ENCODE data around the gene GNG7. TPM values are rescaled to one million over a fixed set of nuclear protein-coding genes. Genes with fewer than 3 reads are reported as not detected.
"Not testable (repeated sequence)": the region's sequence is repeated elsewhere in the genome, so short reads cannot be mapped to it uniquely, and the experiment has no call there.

GNG7 gene
- total and polyA plus RNA-seq, 2 experiments from 2014 or later, result 0.11 to 0.13 TPM

GRCh38 chr19:2582984-2583956 lies 119.2 kb downstream of the GNG7 start:
- H3K9me3 ChIP-seq (ENCODE audit: low read depth), result no peaks in the 10 kb centered on the region
- peaks cover under 1% of the 10 kb centered on the region for H3F3A ChIP-seq (ENCODE audit: insufficient read depth)
- no peak overlapping the region for H3K4me3 ChIP-seq
- peak; percentile 36 for DNase-seq
- no peak overlapping the region for H3K27ac ChIP-seq
- 77 to 89% methylated on average over 5 to 6 of the region's 6 CpGs for WGBS, 2 experiments (ENCODE audit: low coverage in 1 of 2, low lambda C conversion rate in 2 of 2, missing lambda C conversion rate in 2 of 2)
- in situ Hi-C loops (cut with MboI), result loop anchor here (10.0 kb wide), 1 partner anchor 98 kb away; no protein-coding TSS in a partner anchor
- peaks cover 5% of the 10 kb centered on the region for H3K4me1 ChIP-seq (ENCODE audit: insufficient read depth)
- no peak overlapping the region for H3K9ac ChIP-seq
- TF ChIP-seq EZH2 (IDR thresholded peaks at IDR 0.05; ENCODE audit: insufficient read depth, poor library complexity, severe bottlenecking), result no peak
- TF ChIP-seq EZH2phosphoT487 (IDR thresholded peaks at IDR 0.05; ENCODE audit: insufficient read depth, low read depth), result no peak
- no peak overlapping the region for H2AFZ ChIP-seq
- no peaks in the 10 kb centered on the region for H3K27me3 ChIP-seq (replicated peaks; ENCODE audit: insufficient read depth)
- no peak overlapping the region for H3K4me2 ChIP-seq (ENCODE audit: unreplicated experiment)
- H4K20me1 ChIP-seq (ENCODE audit: insufficient read depth), result no peaks in the 10 kb centered on the region
- H3K9me2 ChIP-seq (ENCODE audit: insufficient read depth), result no peaks in the 10 kb centered on the region
- no peaks in the 10 kb centered on the region for H3K36me3 ChIP-seq (ENCODE audit: low read depth)
- no peaks in the 10 kb centered on the region for H3K79me2 ChIP-seq (ENCODE audit: insufficient read depth)

- not testable (repeated sequence) for H3K27me3 ChIP-seq (replicated peaks; ENCODE audit: insufficient read depth); H3K4me2 ChIP-seq (ENCODE audit: unreplicated experiment); H3K79me2 ChIP-seq (ENCODE audit: insufficient read depth); H4K20me1 ChIP-seq (ENCODE audit: insufficient read depth); DNase-seq; H3K4me3 ChIP-seq; H3K27ac ChIP-seq; H2AFZ ChIP-seq; H3K9me3 ChIP-seq (ENCODE audit: low read depth); H3K9ac ChIP-seq; H3K9me2 ChIP-seq (ENCODE audit: insufficient read depth); H3K36me3 ChIP-seq (ENCODE audit: low read depth)
- WGBS, 2 experiments (ENCODE audit: low coverage in 1 of 2, low lambda C conversion rate in 2 of 2, missing lambda C conversion rate in 2 of 2), result 88 to 92% methylated on average over 5 of the region's 5 CpGs
- peaks cover 16% of the 10 kb centered on the region for H3F3A ChIP-seq (ENCODE audit: insufficient read depth)
- in situ Hi-C loops (cut with MboI), result loop anchor here (10.0 kb wide), 1 partner anchor 96 kb away; no protein-coding TSS in a partner anchor
- peaks cover 26% of the 10 kb centered on the region for H3K4me1 ChIP-seq (ENCODE audit: insufficient read depth)
Observed at GRCh38 chr19:2580396-2580795, 122.1 kb downstream of the GNG7 start.

DNA sequence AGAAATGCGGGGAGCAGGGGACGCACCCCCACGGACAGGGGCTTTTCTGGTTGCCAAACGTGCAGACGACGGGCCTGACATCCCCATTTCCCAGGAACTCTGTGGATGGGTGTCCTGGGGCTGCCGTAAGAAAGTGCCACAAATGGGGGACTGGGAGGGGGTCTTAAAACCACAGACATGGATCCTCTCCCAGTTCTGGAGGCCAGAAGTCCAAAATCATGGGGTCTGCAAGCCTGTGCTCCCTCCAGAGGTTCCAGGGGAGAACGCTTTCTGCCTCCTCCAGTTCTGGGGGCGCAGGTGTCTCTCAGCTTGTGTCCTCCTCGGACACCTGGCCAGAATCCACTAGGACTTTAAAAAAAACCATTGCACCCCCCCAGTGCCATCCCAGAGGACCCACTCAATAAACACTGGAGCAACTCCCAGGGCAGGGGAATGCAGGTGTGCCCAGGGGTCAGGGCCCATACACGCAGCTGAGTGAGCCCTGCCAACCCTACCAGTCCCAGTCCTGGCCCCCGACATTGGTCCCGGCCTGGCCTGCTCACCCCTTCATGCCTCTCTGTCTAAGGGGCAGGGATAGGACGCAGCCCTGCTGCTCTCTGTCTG lies 122.7 kb downstream of the GNG7 start:
- no peaks in the 10 kb centered on the region for H3K79me2 ChIP-seq (ENCODE audit: insufficient read depth)
- H3F3A ChIP-seq (ENCODE audit: insufficient read depth), result peaks cover 16% of the 10 kb centered on the region
- H3K4me3 ChIP-seq, result peak overlapping the region; percentile 80
- peaks cover 26% of the 10 kb centered on the region for H3K4me1 ChIP-seq (ENCODE audit: insufficient read depth)
- no peaks in the 10 kb centered on the region for H3K9me3 ChIP-seq (ENCODE audit: low read depth)
- WGBS, 2 experiments (ENCODE audit: low coverage in 1 of 2, low lambda C conversion rate in 2 of 2, missing lambda C conversion rate in 2 of 2), result 35 to 37% methylated on average over 14 of the region's 14 CpGs
- H3K9ac ChIP-seq, result peak overlapping the region; percentile 82
- peak overlapping the region; percentile 67 for H2AFZ ChIP-seq
- H3K4me2 ChIP-seq (ENCODE audit: unreplicated experiment), result peak overlapping the region; percentile 85
- TF ChIP-seq EZH2 (IDR thresholded peaks at IDR 0.05; ENCODE audit: insufficient read depth, poor library complexity, severe bottlenecking) (no peak), EZH2phosphoT487 (IDR thresholded peaks at IDR 0.05; ENCODE audit: insufficient read depth, low read depth) (no peak)
- H3K27ac ChIP-seq, result peak overlapping the region; percentile 91
- no peaks in the 10 kb centered on the region for H3K36me3 ChIP-seq (ENCODE audit: low read depth)
- H3K27me3 ChIP-seq (replicated peaks; ENCODE audit: insufficient read depth), result no peaks in the 10 kb centered on the region
- no peaks in the 10 kb centered on the region for H3K9me2 ChIP-seq (ENCODE audit: insufficient read depth)
- DNase-seq, result no peak
- H4K20me1 ChIP-seq (ENCODE audit: insufficient read depth), result no peaks in the 10 kb centered on the region
- in situ Hi-C loops (cut with MboI), result loop anchor here (10.0 kb wide), 1 partner anchor 95 kb away; no protein-coding TSS in a partner anchor

DNA sequence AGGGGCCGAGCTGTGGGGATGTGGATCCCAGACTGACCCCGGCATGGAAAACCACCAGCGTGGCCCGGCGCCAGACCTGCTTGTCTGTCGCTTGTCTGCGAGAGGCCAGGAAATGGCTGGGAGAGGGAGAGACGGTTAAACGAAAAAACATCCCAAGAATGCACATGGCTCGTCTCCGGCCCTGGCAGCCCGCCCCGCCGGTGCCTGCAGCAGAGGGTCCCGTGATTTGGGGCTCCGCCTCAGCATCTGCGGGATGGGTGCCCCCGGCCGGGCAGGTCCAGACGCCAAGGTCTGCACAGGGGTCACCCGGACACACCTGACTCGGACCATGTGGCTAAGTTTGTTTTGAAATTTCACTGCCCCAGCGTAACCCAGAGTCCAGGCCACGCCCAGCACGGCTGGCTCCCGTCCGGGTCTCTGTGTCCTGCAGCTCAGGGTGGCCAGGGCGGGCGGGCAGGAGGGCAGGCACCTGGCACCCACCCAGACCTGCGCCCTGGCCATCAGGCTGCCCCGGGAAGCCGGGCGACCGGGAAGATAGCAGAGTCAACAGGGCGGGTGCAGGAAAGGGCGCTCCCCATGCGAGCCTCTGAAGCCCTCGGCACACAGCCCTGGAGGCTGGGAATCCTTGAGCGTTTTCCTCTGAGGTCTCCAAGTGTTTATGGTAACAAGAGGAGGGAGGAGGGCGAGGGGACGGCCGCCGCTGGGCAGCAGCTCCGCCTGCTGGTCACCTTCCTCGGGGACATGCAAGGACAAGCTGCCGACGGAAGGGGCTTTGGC lies 123.4 kb downstream of the GNG7 start:
- Histone ChIP-seq H3K27me3 (replicated peaks; ENCODE audit: insufficient read depth) (no peaks in the 10 kb centered on the region), H3K9ac (peak overlapping the region; percentile 82), H3K9me2 (ENCODE audit: insufficient read depth) (no peaks in the 10 kb centered on the region), H2AFZ (peak overlapping the region; percentile 67), H3K4me1 (ENCODE audit: insufficient read depth) (peaks cover 26% of the 10 kb centered on the region), H4K20me1 (ENCODE audit: insufficient read depth) (no peaks in the 10 kb centered on the region), H3K36me3 (ENCODE audit: low read depth) (no peaks in the 10 kb centered on the region), H3K27ac (peak overlapping the region; percentile 91), H3F3A (ENCODE audit: insufficient read depth) (peaks cover 16% of the 10 kb centered on the region), H3K9me3 (ENCODE audit: low read depth) (no peaks in the 10 kb centered on the region), H3K4me2 (ENCODE audit: unreplicated experiment) (peak overlapping the region; percentile 85), H3K79me2 (ENCODE audit: insufficient read depth) (no peaks in the 10 kb centered on the region), H3K4me3 (peak overlapping the region; percentile 80)
- TF ChIP-seq EZH2phosphoT487 (IDR thresholded peaks at IDR 0.05; ENCODE audit: insufficient read depth, low read depth) (no peak), EZH2 (IDR thresholded peaks at IDR 0.05; ENCODE audit: insufficient read depth, poor library complexity, severe bottlenecking) (no peak)
- 1 to 3% methylated on average over 39 to 44 of the region's 47 CpGs for WGBS, 2 experiments (ENCODE audit: low coverage in 1 of 2, low lambda C conversion rate in 2 of 2, missing lambda C conversion rate in 2 of 2)
- peak; percentile 94 for DNase-seq
- in situ Hi-C loops (cut with MboI), result no loop called here
